ENCODE data around the gene MME. TPM values are rescaled to one million over a fixed set of nuclear protein-coding genes. Genes with fewer than 3 reads are reported as not detected.

The MME gene
- polyA plus RNA-seq, 3 donors: 0.27 to 1.0 (median 0.73) TPM

GRCh38 chr3:155032918-155033317 lies 47.2 kb upstream of the MME start:
- TF ChIP-seq, protein P1, sequence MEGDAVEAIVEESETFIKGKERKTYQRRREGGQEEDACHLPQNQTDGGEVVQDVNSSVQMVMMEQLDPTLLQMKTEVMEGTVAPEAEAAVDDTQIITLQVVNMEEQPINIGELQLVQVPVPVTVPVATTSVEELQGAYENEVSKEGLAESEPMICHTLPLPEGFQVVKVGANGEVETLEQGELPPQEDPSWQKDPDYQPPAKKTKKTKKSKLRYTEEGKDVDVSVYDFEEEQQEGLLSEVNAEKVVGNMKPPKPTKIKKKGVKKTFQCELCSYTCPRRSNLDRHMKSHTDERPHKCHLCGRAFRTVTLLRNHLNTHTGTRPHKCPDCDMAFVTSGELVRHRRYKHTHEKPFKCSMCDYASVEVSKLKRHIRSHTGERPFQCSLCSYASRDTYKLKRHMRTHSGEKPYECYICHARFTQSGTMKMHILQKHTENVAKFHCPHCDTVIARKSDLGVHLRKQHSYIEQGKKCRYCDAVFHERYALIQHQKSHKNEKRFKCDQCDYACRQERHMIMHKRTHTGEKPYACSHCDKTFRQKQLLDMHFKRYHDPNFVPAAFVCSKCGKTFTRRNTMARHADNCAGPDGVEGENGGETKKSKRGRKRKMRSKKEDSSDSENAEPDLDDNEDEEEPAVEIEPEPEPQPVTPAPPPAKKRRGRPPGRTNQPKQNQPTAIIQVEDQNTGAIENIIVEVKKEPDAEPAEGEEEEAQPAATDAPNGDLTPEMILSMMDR (IDR thresholded peaks at IDR 0.05): no peak
- Mint-ChIP-seq H3K4me3 (peak overlapping the region in 1 of 2 donors; percentile 21), H3K9me3 (peaks cover 0 to 5% (median 2%) of the 10 kb centered on the region in 7 donors), H3K4me1 (peaks cover 40% of the 10 kb centered on the region), H3K27me3 (ENCODE audit: low read depth in 3 of 3) (no peaks in the 10 kb centered on the region), H3K27ac (peak overlapping the region; percentile 12 to 80 (median 73)), H3K36me3 (no peaks in the 10 kb centered on the region)
- H3K79me2 ChIP-seq (ENCODE audit: insufficient read depth, low read length): no peaks in the 10 kb centered on the region
- H3K4me2 ChIP-seq (replicated peaks; ENCODE audit: extremely low read depth, low read length, poor library complexity, severe bottlenecking): peak overlapping the region; percentile 27
- H3K9ac ChIP-seq (ENCODE audit: insufficient read depth, low read length, poor library complexity, severe bottlenecking): no peak overlapping the region
- no peaks in the 10 kb centered on the region for H4K20me1 ChIP-seq (ENCODE audit: insufficient read depth, low read length)
- peak overlapping the region in 1 of 2 donors; percentile 54 for H3K27ac ChIP-seq (ENCODE audit: low read depth in 1 of 2, low read length in 2 of 2)
- no peak overlapping the region for H2AFZ ChIP-seq (ENCODE audit: insufficient read depth, low read depth, low read length, poor library complexity, severe bottlenecking)
- H3K4me1 ChIP-seq (ENCODE audit: control insufficient read depth in 1 of 2, insufficient read depth in 2 of 2, low read length in 2 of 2): peaks cover 21 to 44% of the 10 kb centered on the region in 2 donors
- intact Hi-C loops (cut with micrococcal nuclease): no loop called here
- H3K4me3 ChIP-seq (replicated peaks in 1 of 3; ENCODE audit: low read depth in 2 of 3, low read length in 3 of 3): no peak overlapping the region
- H3K36me3 ChIP-seq (replicated peaks in 1 of 2; ENCODE audit: control insufficient read depth in 1 of 2, insufficient read depth in 2 of 2, low read length in 2 of 2): no peaks in the 10 kb centered on the region
- peak; percentile 61 to 82 (median 63) for DNase-seq
- no peaks in the 10 kb centered on the region for H3K27me3 ChIP-seq (ENCODE audit: control insufficient read depth in 2 of 2, insufficient read depth in 2 of 2, low read length in 2 of 2)
- H3K9me3 ChIP-seq (replicated peaks in 1 of 2; ENCODE audit: control insufficient read depth in 1 of 2, insufficient read depth in 1 of 2, low read length in 2 of 2): no peaks in the 10 kb centered on the region

DNA sequence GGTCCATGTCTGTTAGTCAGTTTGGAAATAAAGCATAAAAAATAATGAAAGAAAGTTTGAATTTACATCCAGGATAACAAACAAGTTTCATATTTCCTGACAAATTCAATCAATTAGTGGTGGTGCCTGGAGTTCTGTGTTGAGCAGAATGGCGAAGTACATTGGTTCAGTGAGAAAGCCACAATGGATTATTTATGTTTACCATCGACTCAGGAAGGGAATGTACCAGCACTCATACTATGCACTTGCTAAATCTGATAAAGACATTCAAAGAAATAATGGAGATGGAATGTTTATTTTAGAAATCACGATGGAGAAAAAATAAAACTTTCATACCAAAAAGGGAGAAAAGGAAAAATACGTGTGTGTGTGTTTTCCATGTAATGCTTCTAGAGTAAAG lies 45.3 kb upstream of the MME start:
- no CpG with 5 or more reads among the region's 4 CpGs for WGBS (ENCODE audit: insufficient coverage)
- Mint-ChIP-seq H3K4me3 (no peak overlapping the region), H3K27ac (no peak overlapping the region), H3K27me3 (ENCODE audit: low read depth in 3 of 3) (no peaks in the 10 kb centered on the region), H3K4me1 (peaks cover 35% of the 10 kb centered on the region), H3K36me3 (no peaks in the 10 kb centered on the region), H3K9me3 (peaks cover 0 to 5% (median 1%) of the 10 kb centered on the region in 7 donors)
- Histone ChIP-seq H3K27ac (ENCODE audit: low read depth in 1 of 2, low read length in 2 of 2) (no peak overlapping the region), H3K4me2 (replicated peaks; ENCODE audit: extremely low read depth, low read length, poor library complexity, severe bottlenecking) (no peak overlapping the region), H3K4me3 (replicated peaks in 1 of 3; ENCODE audit: low read depth in 2 of 3, low read length in 3 of 3) (no peak overlapping the region), H3K9ac (ENCODE audit: insufficient read depth, low read length, poor library complexity, severe bottlenecking) (no peak overlapping the region), H3K4me1 (ENCODE audit: control insufficient read depth in 1 of 2, insufficient read depth in 2 of 2, low read length in 2 of 2) (peaks cover 16 to 37% of the 10 kb centered on the region in 2 donors), H4K20me1 (ENCODE audit: insufficient read depth, low read length) (no peaks in the 10 kb centered on the region), H3K36me3 (replicated peaks in 1 of 2; ENCODE audit: control insufficient read depth in 1 of 2, insufficient read depth in 2 of 2, low read length in 2 of 2) (no peaks in the 10 kb centered on the region), H3K9me3 (replicated peaks in 1 of 2; ENCODE audit: control insufficient read depth in 1 of 2, insufficient read depth in 1 of 2, low read length in 2 of 2) (no peaks in the 10 kb centered on the region), H2AFZ (ENCODE audit: insufficient read depth, low read depth, low read length, poor library complexity, severe bottlenecking) (no peak overlapping the region), H3K79me2 (ENCODE audit: insufficient read depth, low read length) (no peaks in the 10 kb centered on the region), H3K27me3 (ENCODE audit: control insufficient read depth in 2 of 2, insufficient read depth in 2 of 2, low read length in 2 of 2) (no peaks in the 10 kb centered on the region)
- TF ChIP-seq, protein P1 (IDR thresholded peaks at IDR 0.05): no peak
- no peak for DNase-seq
- intact Hi-C loops (cut with micrococcal nuclease): no loop called here

Measured in CD14-positive monocyte (primary cell).